SK-N-SH (cell line): Measurements from ENCODE around the gene MYOG. TPM values are rescaled to one million over a fixed set of nuclear protein-coding genes. Genes with fewer than 3 reads are reported as not detected.

Source experiments
- CTCF ChIA-PET: fragments of 300-600, 350-600 bp; formaldehyde crosslinking; extraction: SDS; loops from one replicate; lab custom pipeline; 2021; lab: Yijun Ruan, JAX
- POLR2A ChIA-PET: fragments of 350-600 bp; sonication (Branson Sonifier 250); formaldehyde crosslinking; extraction: SDS; loops from one replicate; lab custom pipeline; 2020; ENCODE audit warnings: antibody characterized with exemption, inconsistent platforms; lab: Yijun Ruan, JAX
- DNase-seq: peaks from one replicate; pipeline ENCODE4 v3.0.0; 2012
- H2AFZ ChIP-seq: fragments of 200-600 bp; sonication (generic); 2 replicates; pipeline ENCODE4 v1.8.1; 2016; ENCODE audit warnings: antibody characterized with exemption, mild to moderate bottlenecking, low read depth
- H3F3A ChIP-seq: fragments of 200-600 bp; sonication (generic); replicated peaks from 2 replicates; pipeline ENCODE3; 2016; ENCODE audit warnings: antibody characterized with exemption, mild to moderate bottlenecking; ENCODE audit not compliant: insufficient read depth
- H3K27ac ChIP-seq, 2 experiments: fragments of 200-500 bp in 1 of 2; fragments of 200-600 bp in 1 of 2; sonication (Bioruptor generic) in 1 of 2; sonication (generic), shearing (Covaris generic) in 1 of 2; 2 replicates each; pipeline versions ENCODE4 v1.5.1 to v1.6.1; 2014 to 2016; ENCODE audit warnings: low read depth in 2 of 2, inconsistent platforms in 1 of 2, low read length in 1 of 2, mild to moderate bottlenecking in 1 of 2, mixed read lengths in 1 of 2
- H3K27me3 ChIP-seq: fragments of 200-600 bp; sonication (generic), shearing (Covaris generic); 2 replicates; pipeline ENCODE4 v1.6.1; 2016; ENCODE audit warnings: mixed run types; ENCODE audit not compliant: insufficient read depth
- H3K36me3 ChIP-seq, 2 experiments: fragments of 200-500 bp in 1 of 2; fragments of 200-600 bp in 1 of 2; sonication (Bioruptor generic) in 1 of 2; sonication (generic) in 1 of 2; replicated peaks in 1 of 2; 2 replicates each; pipeline versions ENCODE3 to v1.5.1; 2014 to 2016; ENCODE audit warnings: low read length in 1 of 2, mild to moderate bottlenecking in 1 of 2; ENCODE audit not compliant: insufficient read depth in 2 of 2, control insufficient read depth in 1 of 2
- H3K4me1 ChIP-seq, 2 experiments: fragments of 200-500 bp in 1 of 2; fragments of 200-600 bp in 1 of 2; sonication (Bioruptor generic) in 1 of 2; sonication (generic), shearing (Covaris generic) in 1 of 2; 2 replicates each; pipeline versions ENCODE4 v1.5.1 to v1.6.1; 2014 to 2016; ENCODE audit warnings: low read depth in 1 of 2, low read length in 1 of 2, mixed run types in 1 of 2; ENCODE audit not compliant: insufficient read depth in 2 of 2, control insufficient read depth in 1 of 2
- H3K4me2 ChIP-seq: fragments of 200-600 bp; sonication (generic), shearing (Covaris generic); 2 replicates; pipeline ENCODE4 v1.6.1; 2017; ENCODE audit warnings: mixed run types
- H3K4me3 ChIP-seq, 2 experiments: fragments of 200-500 bp in 1 of 2; fragments of 200-600 bp in 1 of 2; sonication (Bioruptor generic) in 1 of 2; sonication (generic), shearing (Covaris generic) in 1 of 2; 2 replicates each; pipeline versions ENCODE4 v1.5.1 to v1.8.1; 2014 to 2016; ENCODE audit warnings: low read depth in 2 of 2, inconsistent platforms in 1 of 2, low read length in 1 of 2, mild to moderate bottlenecking in 1 of 2, mixed read lengths in 1 of 2, moderate library complexity in 1 of 2
- H3K79me2 ChIP-seq: fragments of 200-600 bp; sonication (generic); 2 replicates; pipeline ENCODE4 v1.8.1; 2017; ENCODE audit warnings: mild to moderate bottlenecking; ENCODE audit not compliant: insufficient read depth
- H3K9ac ChIP-seq: fragments of 200-600 bp; sonication (generic); 2 replicates; pipeline ENCODE4 v1.6.1; 2017; ENCODE audit warnings: mixed run types
- H3K9me2 ChIP-seq: fragments of 200-600 bp; sonication (generic); 2 replicates; pipeline ENCODE4 v1.6.1; 2017; ENCODE audit warnings: mixed run types
- H3K9me3 ChIP-seq: fragments of 200-600 bp; sonication (generic); 2 replicates; pipeline ENCODE4 v1.6.1; 2017; ENCODE audit warnings: mixed run types, mild to moderate bottlenecking, moderate library complexity
- H4K20me1 ChIP-seq: fragments of 200-600 bp; sonication (generic); 2 replicates; pipeline ENCODE4 v1.6.1; 2017; ENCODE audit warnings: mild to moderate bottlenecking, mixed run types; ENCODE audit not compliant: insufficient read depth
- ELF1 ChIP-seq: IDR thresholded peaks from 2 replicates; pipeline ENCODE4 v1.4.0; 2012
- FOSL2 ChIP-seq: IDR thresholded peaks from 2 replicates; pipeline ENCODE4 v1.4.0; 2012; ENCODE audit warnings: low read depth, mild to moderate bottlenecking, moderate library complexity, borderline replicate concordance
- GABPA ChIP-seq: IDR thresholded peaks from 2 replicates; pipeline ENCODE4 v1.4.0; 2012; ENCODE audit warnings: low read depth, mild to moderate bottlenecking
- JUND ChIP-seq: IDR thresholded peaks from 2 replicates; pipeline ENCODE4 v1.4.0; 2012
- MXI1 ChIP-seq: IDR thresholded peaks from 2 replicates; pipeline ENCODE4 v1.6.1; 2012; ENCODE audit warnings: mild to moderate bottlenecking, low read depth, low read length, improper control_type of control experiment
- RXRA ChIP-seq: IDR thresholded peaks from 2 replicates; pipeline ENCODE4 v1.4.0; 2012; ENCODE audit warnings: low read depth, mild to moderate bottlenecking, borderline replicate concordance
- SMC3 ChIP-seq: IDR thresholded peaks from 2 replicates; pipeline ENCODE4 v1.6.1; 2012; ENCODE audit warnings: low read depth, low read length, improper control_type of control experiment
- TAF1 ChIP-seq: IDR thresholded peaks from 2 replicates; pipeline ENCODE4 v1.6.1; 2012; ENCODE audit warnings: low read depth, mild to moderate bottlenecking, low read length, moderate library complexity, borderline replicate concordance
- YY1 ChIP-seq: IDR thresholded peaks from 2 replicates; pipeline ENCODE4 v1.4.0; 2012; ENCODE audit warnings: low read depth, mild to moderate bottlenecking
- WGBS: methylation state at CpG from one replicate; pipeline ENCODE4 v1.1.6; 2017; ENCODE audit warnings: low lambda C conversion rate; 5-methylcytosine and 5-hydroxymethylcytosine counted together
- polyA plus RNA-seq, 3 experiments: library from polyadenylated mRNA; depleted of rRNA; stranded (reverse); fragments of >200 nt; gene quantifications; 2 replicates each; pipeline ENCODE4 v1.2.3, GENCODE V29; 2012
- TF ChIP-seq, protein P1 (sequence below): fragments of 150-350 bp; IDR thresholded peaks from 2 replicates; pipeline ENCODE4 v1.6.1; 2017; ENCODE audit warnings: antibody characterized with exemption, low read length, low read depth, borderline replicate concordance
- TF ChIP-seq, protein P2 (sequence below): IDR thresholded peaks from 2 replicates; pipeline ENCODE4 v1.4.0; 2012; ENCODE audit warnings: low read depth, borderline replicate concordance
- TF ChIP-seq, protein P3 (sequence below): IDR thresholded peaks from 2 replicates; pipeline ENCODE4 v1.6.1; 2012; ENCODE audit warnings: mild to moderate bottlenecking, low read depth, low read length, moderate library complexity

Gene MYOG
- polyA plus RNA-seq, 1 of the 3 experiments (the other 2 are of a cell fraction) = not detected

DNA sequence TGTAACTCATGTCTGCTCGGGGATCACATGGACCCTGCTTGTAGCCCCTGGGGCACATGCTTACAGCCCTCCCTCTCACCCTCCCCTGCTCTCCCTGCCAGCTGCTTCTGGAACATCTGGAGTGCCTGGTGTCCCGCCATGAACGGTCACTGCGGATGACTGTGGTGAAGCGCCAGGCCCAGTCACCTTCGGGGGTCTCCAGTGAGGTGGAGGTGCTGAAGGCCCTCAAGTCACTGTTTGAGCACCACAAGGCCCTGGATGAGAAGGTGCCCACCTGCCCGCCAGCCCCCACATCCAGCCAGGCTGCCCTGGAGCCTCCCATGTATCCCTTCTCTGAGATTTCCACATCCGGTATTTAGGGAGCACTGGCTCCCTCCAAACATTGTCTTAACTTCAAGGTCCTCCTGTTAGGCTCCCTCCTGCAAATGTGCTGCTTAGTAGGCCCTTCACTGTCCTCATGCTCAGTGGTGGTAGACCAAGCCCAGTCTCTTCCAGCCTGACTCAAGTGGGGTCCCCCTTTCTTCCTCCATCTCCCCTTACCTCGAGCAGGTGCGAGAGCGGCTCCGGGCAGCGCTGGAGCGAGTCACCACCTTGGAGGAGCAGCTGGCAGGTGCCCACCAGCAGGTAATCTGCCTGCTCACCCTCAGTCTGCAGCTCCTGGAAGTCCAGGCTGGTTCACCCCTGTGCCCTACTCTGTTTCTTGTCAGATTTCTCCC is 41.8 kb downstream of the MYOG start:
- TF ChIP-seq JUND = no peak
- TF ChIP-seq TAF1 = no peak
- TF ChIP-seq ELF1 = no peak
- no peak for TF ChIP-seq YY1
- TF ChIP-seq GABPA = no peak
- TF ChIP-seq RXRA = no peak
- TF ChIP-seq, protein P1, sequence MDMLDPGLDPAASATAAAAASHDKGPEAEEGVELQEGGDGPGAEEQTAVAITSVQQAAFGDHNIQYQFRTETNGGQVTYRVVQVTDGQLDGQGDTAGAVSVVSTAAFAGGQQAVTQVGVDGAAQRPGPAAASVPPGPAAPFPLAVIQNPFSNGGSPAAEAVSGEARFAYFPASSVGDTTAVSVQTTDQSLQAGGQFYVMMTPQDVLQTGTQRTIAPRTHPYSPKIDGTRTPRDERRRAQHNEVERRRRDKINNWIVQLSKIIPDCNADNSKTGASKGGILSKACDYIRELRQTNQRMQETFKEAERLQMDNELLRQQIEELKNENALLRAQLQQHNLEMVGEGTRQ = no peak
- no peak for TF ChIP-seq FOSL2
- TF ChIP-seq, protein P2, sequence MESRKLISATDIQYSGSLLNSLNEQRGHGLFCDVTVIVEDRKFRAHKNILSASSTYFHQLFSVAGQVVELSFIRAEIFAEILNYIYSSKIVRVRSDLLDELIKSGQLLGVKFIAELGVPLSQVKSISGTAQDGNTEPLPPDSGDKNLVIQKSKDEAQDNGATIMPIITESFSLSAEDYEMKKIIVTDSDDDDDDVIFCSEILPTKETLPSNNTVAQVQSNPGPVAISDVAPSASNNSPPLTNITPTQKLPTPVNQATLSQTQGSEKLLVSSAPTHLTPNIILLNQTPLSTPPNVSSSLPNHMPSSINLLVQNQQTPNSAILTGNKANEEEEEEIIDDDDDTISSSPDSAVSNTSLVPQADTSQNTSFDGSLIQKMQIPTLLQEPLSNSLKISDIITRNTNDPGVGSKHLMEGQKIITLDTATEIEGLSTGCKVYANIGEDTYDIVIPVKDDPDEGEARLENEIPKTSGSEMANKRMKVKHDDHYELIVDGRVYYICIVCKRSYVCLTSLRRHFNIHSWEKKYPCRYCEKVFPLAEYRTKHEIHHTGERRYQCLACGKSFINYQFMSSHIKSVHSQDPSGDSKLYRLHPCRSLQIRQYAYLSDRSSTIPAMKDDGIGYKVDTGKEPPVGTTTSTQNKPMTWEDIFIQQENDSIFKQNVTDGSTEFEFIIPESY = no peak
- no peak for TF ChIP-seq SMC3
- TF ChIP-seq, protein P3, sequence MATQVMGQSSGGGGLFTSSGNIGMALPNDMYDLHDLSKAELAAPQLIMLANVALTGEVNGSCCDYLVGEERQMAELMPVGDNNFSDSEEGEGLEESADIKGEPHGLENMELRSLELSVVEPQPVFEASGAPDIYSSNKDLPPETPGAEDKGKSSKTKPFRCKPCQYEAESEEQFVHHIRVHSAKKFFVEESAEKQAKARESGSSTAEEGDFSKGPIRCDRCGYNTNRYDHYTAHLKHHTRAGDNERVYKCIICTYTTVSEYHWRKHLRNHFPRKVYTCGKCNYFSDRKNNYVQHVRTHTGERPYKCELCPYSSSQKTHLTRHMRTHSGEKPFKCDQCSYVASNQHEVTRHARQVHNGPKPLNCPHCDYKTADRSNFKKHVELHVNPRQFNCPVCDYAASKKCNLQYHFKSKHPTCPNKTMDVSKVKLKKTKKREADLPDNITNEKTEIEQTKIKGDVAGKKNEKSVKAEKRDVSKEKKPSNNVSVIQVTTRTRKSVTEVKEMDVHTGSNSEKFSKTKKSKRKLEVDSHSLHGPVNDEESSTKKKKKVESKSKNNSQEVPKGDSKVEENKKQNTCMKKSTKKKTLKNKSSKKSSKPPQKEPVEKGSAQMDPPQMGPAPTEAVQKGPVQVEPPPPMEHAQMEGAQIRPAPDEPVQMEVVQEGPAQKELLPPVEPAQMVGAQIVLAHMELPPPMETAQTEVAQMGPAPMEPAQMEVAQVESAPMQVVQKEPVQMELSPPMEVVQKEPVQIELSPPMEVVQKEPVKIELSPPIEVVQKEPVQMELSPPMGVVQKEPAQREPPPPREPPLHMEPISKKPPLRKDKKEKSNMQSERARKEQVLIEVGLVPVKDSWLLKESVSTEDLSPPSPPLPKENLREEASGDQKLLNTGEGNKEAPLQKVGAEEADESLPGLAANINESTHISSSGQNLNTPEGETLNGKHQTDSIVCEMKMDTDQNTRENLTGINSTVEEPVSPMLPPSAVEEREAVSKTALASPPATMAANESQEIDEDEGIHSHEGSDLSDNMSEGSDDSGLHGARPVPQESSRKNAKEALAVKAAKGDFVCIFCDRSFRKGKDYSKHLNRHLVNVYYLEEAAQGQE = no peak
- no peak for TF ChIP-seq MXI1
- 96% methylated on average over 8 of the region's 14 CpGs for WGBS
- H3K27me3 ChIP-seq = no peaks in the 10 kb centered on the region

More for the DNA sequence above, 41.8 kb downstream of the MYOG start:
- peaks cover 7% of the 10 kb centered on the region for H3F3A ChIP-seq
- no peak overlapping the region for H3K4me2 ChIP-seq
- no peak overlapping the region for H3K4me3 ChIP-seq
- no peaks in the 10 kb centered on the region for H3K9me2 ChIP-seq
- ChIA-PET CTCF (interaction anchor here (0.9 to 16.3 kb wide), 7 partner anchors 9 to 226 kb away, joined by 3 to 454 read pairs (median 131); partner anchors contain the start of genes ADORA1 and MYOG), POLR2A (no interaction called here)
- H3K9ac ChIP-seq = no peak overlapping the region
- H2AFZ ChIP-seq = no peak overlapping the region
- H4K20me1 ChIP-seq = no peaks in the 10 kb centered on the region
- H3K36me3 ChIP-seq = no peaks in the 10 kb centered on the region
- no peaks in the 10 kb centered on the region for H3K79me2 ChIP-seq
- no peak overlapping the region for H3K27ac ChIP-seq
- no peaks in the 10 kb centered on the region for H3K9me3 ChIP-seq
- no peak for DNase-seq
- H3K4me1 ChIP-seq = peaks cover 7 to 14% of the 10 kb centered on the region in 2 experiments; a peak in 3 of 4 replicates
